Adrenal gland (tissue), 5 donors: Measurements from ENCODE around the gene PLAA.

ENCODE experiments used
- CTCF ChIP-seq, 6 experiments: fragments of 450-650 bp in 4 of 6; fragments of 200-600 bp in 2 of 6; sonication (generic) in 1 of 6; IDR thresholded peaks; 1 replicate in 5 of 6; 2 replicates in 1 of 6; pipeline versions ENCODE4 v1.5.1 to v1.8.0; 2016 to 2021; ENCODE audit warnings: antibody characterized with exemption in 6 of 6, mild to moderate bottlenecking in 2 of 6, moderate library complexity in 1 of 6
- POLR2A ChIP-seq, 2 donors: fragments of 450-650 bp; IDR thresholded peaks; one replicate each; pipeline ENCODE4 v1.6.1; 2017; ENCODE audit warnings: antibody characterized with exemption in 2 of 2, mild to moderate bottlenecking in 2 of 2, moderate library complexity in 1 of 2
- donor health status: DM: no; HTN: no; CAD: no.

DNA sequence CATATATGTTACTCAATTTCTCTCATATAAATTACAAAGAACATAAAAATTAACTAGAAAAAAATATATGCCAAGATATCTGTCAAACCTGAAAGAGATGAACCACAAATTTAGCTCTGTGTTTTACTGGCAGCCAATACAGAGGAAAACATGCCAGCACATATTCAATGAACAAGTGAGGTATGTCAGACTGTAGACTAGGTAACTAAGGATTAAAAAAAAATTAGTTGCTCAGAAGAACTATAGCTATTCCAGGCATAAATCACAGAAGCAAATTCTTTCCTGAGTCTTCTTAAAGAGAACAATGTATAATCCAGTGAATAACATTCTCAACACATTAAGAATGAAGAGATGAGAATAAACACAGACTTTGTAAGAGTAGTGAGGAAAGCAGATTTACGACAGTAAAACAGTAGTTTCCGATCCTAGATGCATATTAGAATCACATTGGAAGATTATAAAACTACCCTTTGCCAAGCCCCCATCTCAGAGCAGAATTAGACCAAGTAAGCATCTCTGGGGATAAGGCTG is 33.8 kb downstream of the PLAA start:
- TF ChIP-seq CTCF (IDR thresholded peaks at IDR 0.05) = no peak
- no peak for TF ChIP-seq POLR2A (IDR thresholded peaks at IDR 0.05)
